ENCODE results near the gene KRT80. TPM values are rescaled to one million over a fixed set of nuclear protein-coding genes. Genes with fewer than 3 reads are reported as not detected.
A peak's percentile ranks its signal among the peaks of the same experiment; 100 is the strongest.

Gene KRT80
- total and polyA plus RNA-seq, 2 donors from 2014 or later: 1.0 to 12.3 TPM

DNA sequence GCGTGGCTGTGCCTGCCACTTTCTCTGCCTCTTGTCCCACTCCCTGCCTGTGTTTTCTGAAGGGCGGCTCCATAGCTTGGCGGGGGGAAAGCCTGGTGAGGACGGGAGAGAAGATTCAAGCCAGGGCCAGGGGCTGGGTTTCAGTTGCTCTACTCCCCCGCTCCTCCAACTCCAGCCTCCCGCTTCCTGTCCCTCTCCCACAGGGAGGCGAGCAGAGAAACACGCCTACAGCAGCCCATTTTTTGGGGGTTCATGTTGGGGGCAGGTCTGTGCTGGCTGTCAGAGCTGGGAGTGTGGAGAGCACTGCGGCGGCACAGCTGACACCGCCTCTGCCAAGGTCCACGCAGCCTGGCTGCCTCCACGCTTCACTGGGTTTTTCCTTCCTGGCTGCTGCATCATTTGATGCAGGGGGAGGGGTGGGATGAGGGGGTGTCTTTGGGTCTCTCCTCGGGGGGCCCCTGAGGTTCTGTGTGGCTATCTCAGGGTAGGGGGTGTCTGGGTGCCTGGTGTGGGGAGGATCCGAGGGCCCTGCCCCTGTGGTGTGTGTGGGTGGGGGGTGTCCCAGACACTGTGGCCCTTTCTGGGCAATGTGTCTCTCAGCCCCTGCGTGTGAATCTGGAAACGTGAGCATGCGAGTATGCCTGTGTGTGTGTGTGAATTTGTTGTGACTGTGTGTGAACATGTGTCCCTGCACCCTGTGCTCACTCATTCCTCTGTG, 10.7 kb upstream of the KRT80 start:
- Histone ChIP-seq H3K27ac (ENCODE audit: low read depth in 2 of 2, low read length in 2 of 2) (peak overlapping the region; percentile 30 to 43), H3K27me3 (ENCODE audit: control insufficient read depth, insufficient read depth, low read length) (no peaks in the 10 kb centered on the region), H3K36me3 (ENCODE audit: control insufficient read depth in 2 of 3, insufficient read depth in 3 of 3, low read length in 3 of 3) (no peaks in the 10 kb centered on the region), H3K4me1 (ENCODE audit: control insufficient read depth in 2 of 3, insufficient read depth in 2 of 3, low read depth in 1 of 3, low read length in 3 of 3) (peaks cover 0 to 14% (median 4%) of the 10 kb centered on the region in 3 donors), H3K4me3 (ENCODE audit: low read length in 3 of 3) (peak overlapping the region in 1 of 3 donors; percentile 33), H3K9me3 (ENCODE audit: control insufficient read depth in 2 of 3, insufficient read depth in 1 of 3, low read length in 3 of 3) (no peaks in the 10 kb centered on the region), H3K9ac (ENCODE audit: low read length in 3 of 3) (peak overlapping the region in 1 of 3 donors; percentile 40)
- intact Hi-C loops (cut with DNase I): no loop called here
- TF ChIP-seq, protein P1, sequence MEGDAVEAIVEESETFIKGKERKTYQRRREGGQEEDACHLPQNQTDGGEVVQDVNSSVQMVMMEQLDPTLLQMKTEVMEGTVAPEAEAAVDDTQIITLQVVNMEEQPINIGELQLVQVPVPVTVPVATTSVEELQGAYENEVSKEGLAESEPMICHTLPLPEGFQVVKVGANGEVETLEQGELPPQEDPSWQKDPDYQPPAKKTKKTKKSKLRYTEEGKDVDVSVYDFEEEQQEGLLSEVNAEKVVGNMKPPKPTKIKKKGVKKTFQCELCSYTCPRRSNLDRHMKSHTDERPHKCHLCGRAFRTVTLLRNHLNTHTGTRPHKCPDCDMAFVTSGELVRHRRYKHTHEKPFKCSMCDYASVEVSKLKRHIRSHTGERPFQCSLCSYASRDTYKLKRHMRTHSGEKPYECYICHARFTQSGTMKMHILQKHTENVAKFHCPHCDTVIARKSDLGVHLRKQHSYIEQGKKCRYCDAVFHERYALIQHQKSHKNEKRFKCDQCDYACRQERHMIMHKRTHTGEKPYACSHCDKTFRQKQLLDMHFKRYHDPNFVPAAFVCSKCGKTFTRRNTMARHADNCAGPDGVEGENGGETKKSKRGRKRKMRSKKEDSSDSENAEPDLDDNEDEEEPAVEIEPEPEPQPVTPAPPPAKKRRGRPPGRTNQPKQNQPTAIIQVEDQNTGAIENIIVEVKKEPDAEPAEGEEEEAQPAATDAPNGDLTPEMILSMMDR (IDR thresholded peaks at IDR 0.05; ENCODE audit: borderline replicate concordance, extremely low read depth, insufficient read depth): no peak
- DNase-seq (peak; percentile 79 to 90 (median 90)), FAIRE-seq (no peak)

DNA sequence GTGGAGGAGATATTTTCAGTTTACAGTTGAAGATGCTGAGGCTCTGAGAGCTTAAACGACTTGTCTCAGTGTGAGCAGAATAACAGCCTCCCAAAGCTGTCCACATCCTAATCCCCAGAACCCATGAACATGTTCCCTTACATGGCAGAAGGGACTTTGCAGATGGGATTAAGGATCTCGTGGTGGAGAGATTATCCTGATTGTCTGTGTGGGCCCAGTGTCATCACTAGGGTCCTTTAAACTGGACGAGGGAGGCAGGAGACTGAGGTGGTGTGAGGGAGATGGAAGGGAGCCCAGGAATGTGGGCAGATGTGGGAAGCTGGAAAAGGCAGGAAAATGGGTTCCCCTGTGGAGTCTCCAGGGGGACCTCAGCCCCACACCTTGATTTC, 9.6 kb upstream of the KRT80 start:
- H3K9ac ChIP-seq (ENCODE audit: low read length in 3 of 3): no peak overlapping the region
- H3K4me3 ChIP-seq (ENCODE audit: low read length in 3 of 3): no peak overlapping the region
- H3K27ac ChIP-seq (ENCODE audit: low read depth in 2 of 2, low read length in 2 of 2): no peak overlapping the region
- peak in 1 of 5 donors; percentile 38 for DNase-seq
- H3K9me3 ChIP-seq (ENCODE audit: control insufficient read depth in 2 of 3, insufficient read depth in 1 of 3, low read length in 3 of 3): no peaks in the 10 kb centered on the region
- intact Hi-C loops (cut with DNase I): no loop called here
- peaks cover 0 to 14% (median 4%) of the 10 kb centered on the region in 3 donors for H3K4me1 ChIP-seq (ENCODE audit: control insufficient read depth in 2 of 3, insufficient read depth in 2 of 3, low read depth in 1 of 3, low read length in 3 of 3)
- H3K27me3 ChIP-seq (ENCODE audit: control insufficient read depth, insufficient read depth, low read length): no peaks in the 10 kb centered on the region
- TF ChIP-seq, protein P1 (IDR thresholded peaks at IDR 0.05; ENCODE audit: borderline replicate concordance, extremely low read depth, insufficient read depth): no peak
- no peak for FAIRE-seq
- H3K36me3 ChIP-seq (ENCODE audit: control insufficient read depth in 2 of 3, insufficient read depth in 3 of 3, low read length in 3 of 3): no peaks in the 10 kb centered on the region

DNA sequence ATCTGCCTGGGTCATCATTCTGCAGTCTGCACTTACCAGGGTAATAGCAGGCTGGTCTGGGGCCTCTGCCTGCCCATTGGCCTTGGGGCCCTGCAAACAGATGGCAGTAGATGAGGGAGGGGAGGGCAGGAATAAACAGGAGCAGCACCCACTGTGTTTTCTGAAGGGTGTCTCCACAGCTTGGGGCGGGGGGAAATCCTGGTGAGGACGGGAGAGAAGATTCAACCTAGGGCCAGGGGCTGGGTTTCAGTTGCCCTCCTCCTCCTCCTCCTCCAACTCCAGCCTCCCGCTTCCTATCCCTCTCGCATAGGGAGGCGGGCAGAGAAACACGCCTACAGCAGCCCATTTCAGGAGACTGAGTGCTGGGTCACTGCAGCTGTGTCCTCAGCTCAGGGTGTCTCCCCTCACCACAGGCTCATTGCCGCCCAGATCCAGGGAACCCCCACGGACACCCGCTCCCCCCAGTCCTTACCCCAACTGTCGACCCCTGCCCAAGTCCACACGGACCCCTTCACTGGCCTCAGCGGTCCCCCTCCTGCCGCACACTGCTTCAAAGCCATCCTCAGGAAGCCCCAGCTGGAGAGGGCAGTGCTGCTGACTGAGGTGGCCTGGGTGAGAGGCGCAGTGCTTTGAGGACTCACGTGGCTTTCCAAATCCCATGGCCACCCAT, 9.1 kb upstream of the KRT80 start:
- no peak for FAIRE-seq
- Histone ChIP-seq H3K9me3 (ENCODE audit: control insufficient read depth in 2 of 3, insufficient read depth in 1 of 3, low read length in 3 of 3) (no peaks in the 10 kb centered on the region), H3K4me3 (ENCODE audit: low read length in 3 of 3) (no peak overlapping the region), H3K27ac (ENCODE audit: low read depth in 2 of 2, low read length in 2 of 2) (no peak overlapping the region), H3K4me1 (ENCODE audit: control insufficient read depth in 2 of 3, insufficient read depth in 2 of 3, low read depth in 1 of 3, low read length in 3 of 3) (peaks cover 0 to 14% (median 4%) of the 10 kb centered on the region in 3 donors), H3K9ac (ENCODE audit: low read length in 3 of 3) (no peak overlapping the region), H3K27me3 (ENCODE audit: control insufficient read depth, insufficient read depth, low read length) (no peaks in the 10 kb centered on the region), H3K36me3 (ENCODE audit: control insufficient read depth in 2 of 3, insufficient read depth in 3 of 3, low read length in 3 of 3) (no peaks in the 10 kb centered on the region)
- DNase-seq: peak in 3 of 5 donors; percentile 58 to 69 (median 60)
- TF ChIP-seq, protein P1 (IDR thresholded peaks at IDR 0.05; ENCODE audit: borderline replicate concordance, extremely low read depth, insufficient read depth): no peak
- intact Hi-C loops (cut with DNase I): no loop called here
